GM12878 (cell line): ENCODE measurements around the gene CNIH1. TPM values are rescaled to one million over a fixed set of nuclear protein-coding genes. Genes with fewer than 3 reads are reported as not detected.

Experiments used
- ATAC-seq: fragments of 200-7000 bp; cut with Tn5 transposase; 3 replicates; pipeline ENCODE4 v1.9.1; 2020; ENCODE audit warnings: mild to moderate bottlenecking, moderate library complexity
- BruUV-seq: library from RNA; stranded (reverse); fragments of 400-500 nt; replicated peaks from 2 replicates; lab custom pipeline; 2021; lab: Mats Ljungman, UMichigan
- CTCF ChIA-PET: fragments of 300-600 bp; sonication (Branson Sonifier 250); formaldehyde crosslinking; extraction: SDS; loops from one replicate; lab custom pipeline; 2021; ENCODE audit warnings: inconsistent platforms; lab: Yijun Ruan, JAX
- POLR2A ChIA-PET: fragments of 350-600 bp; formaldehyde crosslinking; extraction: SDS; loops from one replicate; lab custom pipeline; 2021; ENCODE audit warnings: inconsistent platforms; lab: Charles Lee
- RAD21 ChIA-PET: fragments of 300-600 bp; sonication (Branson Sonifier 250); formaldehyde crosslinking; loops from one replicate; lab custom pipeline; 2023; ENCODE audit warnings: antibody characterized with exemption; ENCODE audit not compliant: unreplicated experiment; lab: Charles Lee
- SMC1A ChIA-PET: fragments of 300-600 bp; sonication (Branson Sonifier 250); formaldehyde crosslinking; loops from one replicate; lab custom pipeline; 2023; ENCODE audit not compliant: unreplicated experiment, uncharacterized antibody; lab: Charles Lee
- DNase-seq: peaks from one replicate; pipeline ENCODE4 v3.0.0-alpha.2; 2011; ENCODE audit warnings: low read depth, low spot score
- FAIRE-seq: peaks from 3 replicates; lab custom pipeline; 2011; peaks lifted over from hg19 to GRCh38; lab: Jason Lieb, UNC
- H2AFZ ChIP-seq: 2 replicates; pipeline ENCODE4 v1.6.0; 2011; ENCODE audit warnings: low read depth, low read length, control low read depth; ENCODE audit not compliant: control insufficient read depth
- H3K27ac ChIP-seq: 2 replicates; pipeline ENCODE4 v1.5.1; 2011; ENCODE audit warnings: control low read depth; ENCODE audit not compliant: control insufficient read depth, insufficient read depth
- H3K27me3 ChIP-seq, 2 experiments: replicated peaks in 1 of 2; 2 replicates each; pipeline versions ENCODE4 v1.6.0 to v1.6.1; 2011; ENCODE audit warnings: low read length in 1 of 2; ENCODE audit not compliant: control insufficient read depth in 2 of 2, insufficient read depth in 2 of 2
- H3K36me3 ChIP-seq, 2 experiments: 2 replicates each; pipeline ENCODE4 v1.5.1; 2011; ENCODE audit warnings: low read length in 1 of 2; ENCODE audit not compliant: control insufficient read depth in 2 of 2, insufficient read depth in 2 of 2
- H3K4me1 ChIP-seq: 2 replicates; pipeline ENCODE4 v1.6.1; 2011; ENCODE audit warnings: mild to moderate bottlenecking, low read length, moderate library complexity, mixed read lengths; ENCODE audit not compliant: control insufficient read depth, insufficient read depth
- H3K4me2 ChIP-seq: 2 replicates; pipeline ENCODE4 v1.6.0; 2011; ENCODE audit warnings: control low read depth; ENCODE audit not compliant: control insufficient read depth, insufficient read depth
- H3K4me3 ChIP-seq: fragments of 200-600 bp; sonication (generic); 2 replicates; pipeline ENCODE4 v1.5.1; 2016
- H3K79me2 ChIP-seq: 2 replicates; pipeline ENCODE4 v1.6.0; 2011; ENCODE audit warnings: low read length; ENCODE audit not compliant: control insufficient read depth, insufficient read depth
- H3K9ac ChIP-seq: 2 replicates; pipeline ENCODE4 v1.8.0; 2011; ENCODE audit warnings: low read length, control low read depth, mixed read lengths; ENCODE audit not compliant: control insufficient read depth, insufficient read depth
- H3K9me3 ChIP-seq: replicated peaks from 3 replicates; pipeline ENCODE4 v1.5.1; 2011; ENCODE audit warnings: mild to moderate bottlenecking, low read length; ENCODE audit not compliant: control insufficient read depth, insufficient read depth
- H4K20me1 ChIP-seq: 2 replicates; pipeline ENCODE4 v1.6.0; 2011; ENCODE audit not compliant: control insufficient read depth, insufficient read depth
- CHD1 ChIP-seq: IDR thresholded peaks from 2 replicates; pipeline ENCODE4 v1.6.1; 2012; ENCODE audit warnings: low read depth, low read length, improper control_type of control experiment
- CHD4 ChIP-seq: fragments of 200-600 bp; sonication (generic); IDR thresholded peaks from 2 replicates; pipeline ENCODE4 v1.6.1; 2016; ENCODE audit warnings: mild to moderate bottlenecking
- HDGF ChIP-seq: fragments of 450-650 bp; IDR thresholded peaks from 2 replicates; pipeline ENCODE4 v1.6.1; 2016; ENCODE audit warnings: antibody characterized with exemption
- IKZF2 ChIP-seq, 2 experiments: fragments of 450-650 bp; IDR thresholded peaks; 2 replicates each; pipeline ENCODE4 v1.6.1; 2017; ENCODE audit warnings: mild to moderate bottlenecking in 2 of 2, moderate library complexity in 2 of 2
- KDM1A ChIP-seq: fragments of 200-600 bp; sonication (generic); IDR thresholded peaks from 2 replicates; pipeline ENCODE4 v1.6.1; 2016; ENCODE audit warnings: borderline replicate concordance
- LARP7 ChIP-seq: fragments of 450-650 bp; IDR thresholded peaks from 2 replicates; pipeline ENCODE4 v1.6.1; 2017; ENCODE audit warnings: mild to moderate bottlenecking
- SUPT20H ChIP-seq: IDR thresholded peaks from 2 replicates; pipeline ENCODE4 v1.6.1; 2011; ENCODE audit warnings: low read depth, mild to moderate bottlenecking, low read length, moderate library complexity, borderline replicate concordance; ENCODE audit not compliant: control insufficient read depth
- TAF1 ChIP-seq: IDR thresholded peaks from 2 replicates; pipeline ENCODE4 v1.6.1; 2011; ENCODE audit warnings: mild to moderate bottlenecking, low read depth, low read length, borderline replicate concordance
- ZZZ3 ChIP-seq: IDR thresholded peaks from 2 replicates; pipeline ENCODE4 v1.6.1; 2011; ENCODE audit warnings: low read depth; ENCODE audit not compliant: control insufficient read depth, insufficient read length
- WGBS: methylation state at CpG from one replicate; pipeline ENCODE4 v1.1.6; 2016; ENCODE audit warnings: low lambda C conversion rate; ENCODE audit not compliant: insufficient replicate concordance, insufficient coverage; ENCODE audit errors: missing lambda C conversion rate; 5-methylcytosine and 5-hydroxymethylcytosine counted together
- in situ Hi-C: fragments of 300-500 bp; cut with MboI; formaldehyde crosslinking; loops from 9 replicates; pipeline ENCODE4 v1.14.3; 2018; ENCODE audit warnings: mixed read lengths
- intact Hi-C: fragments of 100-400 bp; cut with micrococcal nuclease; formaldehyde crosslinking; loops from one replicate; pipeline ENCODE4 v1.14.2; 2022; ENCODE audit not compliant: unreplicated experiment
- polyA plus RNA-seq, 11 experiments: library from polyadenylated mRNA; depleted of rRNA in 4 of 11; unstranded in 6 of 11; stranded (reverse) in 5 of 11; fragments of >200 nt; fragmentation: Nextera tagmentation in 4 of 11; fragmentation: Illumina TruSeq in 1 of 11; extraction: Ambion mirVana in 4 of 11; extraction: Trizol in 1 of 11; gene quantifications; 1 replicate in 1 of 11; 2 replicates in 10 of 11; pipeline versions ENCODE4 v1.2.1 to v1.2.3, GENCODE V29; 2011 to 2016; ENCODE audit warnings: inconsistent platforms in 2 of 11, missing spikeins in 2 of 11, low read depth in 1 of 11
- total RNA-seq, 4 experiments: library from RNA; depleted of rRNA in 3 of 4; stranded (reverse); fragments of >200 nt in 3 of 4; fragmentation: Illumina TruSeq in 1 of 4; extraction: Trizol in 1 of 4; gene quantifications; 2 replicates each; pipeline versions ENCODE4 v1.2.1 to v1.2.3, GENCODE V29; 2013 to 2021
- TF ChIP-seq, protein P1 (sequence below): fragments of 150-350 bp; IDR thresholded peaks from 2 replicates; pipeline ENCODE4 v1.6.1; 2016; ENCODE audit warnings: low read depth, low read length
- TF ChIP-seq, protein P2 (sequence below): fragments of 450-650 bp; IDR thresholded peaks from 2 replicates; pipeline ENCODE4 v1.6.1; 2017; ENCODE audit warnings: mild to moderate bottlenecking, moderate library complexity

The CNIH1 gene
- total and polyA plus RNA-seq, 10 of the 15 experiments (the other 5 are each of a cell fraction or from before 2014, with no cell fraction given) = 48.9 to 274 (median 110) TPM

DNA sequence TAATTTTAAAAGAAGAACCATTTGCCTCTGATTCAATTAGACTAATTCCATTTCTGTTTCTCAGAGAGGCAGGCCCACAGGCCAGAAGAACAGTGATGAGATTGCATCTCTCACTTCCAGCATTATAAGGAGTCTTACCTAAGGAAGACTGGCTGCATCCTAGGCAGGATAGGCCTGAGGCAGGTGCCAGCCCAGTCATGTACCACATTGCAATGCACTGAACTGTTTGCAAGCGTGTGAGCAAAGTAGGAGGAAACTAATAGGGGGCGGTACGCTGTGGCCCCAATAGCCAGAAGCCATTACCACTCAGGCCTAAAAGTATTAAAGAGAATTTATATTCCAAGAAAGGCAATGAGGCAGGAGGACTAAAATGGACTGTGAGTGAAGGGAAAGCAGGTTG is 12.1 kb upstream of the CNIH1 start:
- ChIA-PET RAD21 (no interaction called here), SMC1A (no interaction called here)

More for the DNA sequence above, 12.1 kb upstream of the CNIH1 start:
- WGBS = 100% methylated on average over 3 of the region's 3 CpGs
- FAIRE-seq (no peak), DNase-seq (no peak), ATAC-seq (no peak)
- Histone ChIP-seq H3K4me1 (peaks cover 3% of the 10 kb centered on the region; the same call in 1 of the 2 replicates), H3K4me3 (no peak overlapping the region), H4K20me1 (no peaks in the 10 kb centered on the region), H3K36me3 (no peaks in the 10 kb centered on the region), H3K9me3 (no peaks in the 10 kb centered on the region), H3K27ac (no peak overlapping the region), H3K27me3 (no peaks in the 10 kb centered on the region), H3K79me2 (no peaks in the 10 kb centered on the region), H3K4me2 (no peak overlapping the region), H2AFZ (no peak overlapping the region), H3K9ac (no peak overlapping the region)
- POLR2A ChIA-PET = no interaction called here
- CTCF ChIA-PET = no interaction called here
- in situ Hi-C loops (no loop called here), intact Hi-C loops (no loop called here)
- BruUV-seq = no TSS peak
- TF ChIP-seq IKZF2 (IDR thresholded peaks at IDR 0.05) (no peak), SUPT20H (no peak), CHD1 (no peak), HDGF (no peak), KDM1A (no peak), TAF1 (no peak), ZZZ3 (no peak), CHD4 (no peak), LARP7 (no peak)
- TF ChIP-seq, protein P1, sequence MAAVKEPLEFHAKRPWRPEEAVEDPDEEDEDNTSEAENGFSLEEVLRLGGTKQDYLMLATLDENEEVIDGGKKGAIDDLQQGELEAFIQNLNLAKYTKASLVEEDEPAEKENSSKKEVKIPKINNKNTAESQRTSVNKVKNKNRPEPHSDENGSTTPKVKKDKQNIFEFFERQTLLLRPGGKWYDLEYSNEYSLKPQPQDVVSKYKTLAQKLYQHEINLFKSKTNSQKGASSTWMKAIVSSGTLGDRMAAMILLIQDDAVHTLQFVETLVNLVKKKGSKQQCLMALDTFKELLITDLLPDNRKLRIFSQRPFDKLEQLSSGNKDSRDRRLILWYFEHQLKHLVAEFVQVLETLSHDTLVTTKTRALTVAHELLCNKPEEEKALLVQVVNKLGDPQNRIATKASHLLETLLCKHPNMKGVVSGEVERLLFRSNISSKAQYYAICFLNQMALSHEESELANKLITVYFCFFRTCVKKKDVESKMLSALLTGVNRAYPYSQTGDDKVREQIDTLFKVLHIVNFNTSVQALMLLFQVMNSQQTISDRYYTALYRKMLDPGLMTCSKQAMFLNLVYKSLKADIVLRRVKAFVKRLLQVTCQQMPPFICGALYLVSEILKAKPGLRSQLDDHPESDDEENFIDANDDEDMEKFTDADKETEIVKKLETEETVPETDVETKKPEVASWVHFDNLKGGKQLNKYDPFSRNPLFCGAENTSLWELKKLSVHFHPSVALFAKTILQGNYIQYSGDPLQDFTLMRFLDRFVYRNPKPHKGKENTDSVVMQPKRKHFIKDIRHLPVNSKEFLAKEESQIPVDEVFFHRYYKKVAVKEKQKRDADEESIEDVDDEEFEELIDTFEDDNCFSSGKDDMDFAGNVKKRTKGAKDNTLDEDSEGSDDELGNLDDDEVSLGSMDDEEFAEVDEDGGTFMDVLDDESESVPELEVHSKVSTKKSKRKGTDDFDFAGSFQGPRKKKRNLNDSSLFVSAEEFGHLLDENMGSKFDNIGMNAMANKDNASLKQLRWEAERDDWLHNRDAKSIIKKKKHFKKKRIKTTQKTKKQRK = no peak
- TF ChIP-seq, protein P2, sequence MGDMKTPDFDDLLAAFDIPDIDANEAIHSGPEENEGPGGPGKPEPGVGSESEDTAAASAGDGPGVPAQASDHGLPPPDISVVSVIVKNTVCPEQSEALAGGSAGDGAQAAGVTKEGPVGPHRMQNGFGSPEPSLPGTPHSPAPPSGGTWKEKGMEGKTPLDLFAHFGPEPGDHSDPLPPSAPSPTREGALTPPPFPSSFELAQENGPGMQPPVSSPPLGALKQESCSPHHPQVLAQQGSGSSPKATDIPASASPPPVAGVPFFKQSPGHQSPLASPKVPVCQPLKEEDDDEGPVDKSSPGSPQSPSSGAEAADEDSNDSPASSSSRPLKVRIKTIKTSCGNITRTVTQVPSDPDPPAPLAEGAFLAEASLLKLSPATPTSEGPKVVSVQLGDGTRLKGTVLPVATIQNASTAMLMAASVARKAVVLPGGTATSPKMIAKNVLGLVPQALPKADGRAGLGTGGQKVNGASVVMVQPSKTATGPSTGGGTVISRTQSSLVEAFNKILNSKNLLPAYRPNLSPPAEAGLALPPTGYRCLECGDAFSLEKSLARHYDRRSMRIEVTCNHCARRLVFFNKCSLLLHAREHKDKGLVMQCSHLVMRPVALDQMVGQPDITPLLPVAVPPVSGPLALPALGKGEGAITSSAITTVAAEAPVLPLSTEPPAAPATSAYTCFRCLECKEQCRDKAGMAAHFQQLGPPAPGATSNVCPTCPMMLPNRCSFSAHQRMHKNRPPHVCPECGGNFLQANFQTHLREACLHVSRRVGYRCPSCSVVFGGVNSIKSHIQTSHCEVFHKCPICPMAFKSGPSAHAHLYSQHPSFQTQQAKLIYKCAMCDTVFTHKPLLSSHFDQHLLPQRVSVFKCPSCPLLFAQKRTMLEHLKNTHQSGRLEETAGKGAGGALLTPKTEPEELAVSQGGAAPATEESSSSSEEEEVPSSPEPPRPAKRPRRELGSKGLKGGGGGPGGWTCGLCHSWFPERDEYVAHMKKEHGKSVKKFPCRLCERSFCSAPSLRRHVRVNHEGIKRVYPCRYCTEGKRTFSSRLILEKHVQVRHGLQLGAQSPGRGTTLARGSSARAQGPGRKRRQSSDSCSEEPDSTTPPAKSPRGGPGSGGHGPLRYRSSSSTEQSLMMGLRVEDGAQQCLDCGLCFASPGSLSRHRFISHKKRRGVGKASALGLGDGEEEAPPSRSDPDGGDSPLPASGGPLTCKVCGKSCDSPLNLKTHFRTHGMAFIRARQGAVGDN = no peak
- TF ChIP-seq, all 136 proteins: peak for 0
